ENCODE measurements around the gene ZBTB16. TPM values are rescaled to one million over a fixed set of nuclear protein-coding genes. Genes with fewer than 3 reads are reported as not detected.

The ZBTB16 gene
- polyA plus RNA-seq, 3 donors: 4.1 to 12.3 (median 8.3) TPM

- H3K4me1 ChIP-seq (ENCODE audit: control insufficient read depth in 1 of 2, insufficient read depth in 2 of 2, low read length in 2 of 2): peaks cover 63 to 89% of the 10 kb centered on the region in 2 donors
- peak overlapping the region; percentile 12 for H3K9ac ChIP-seq (ENCODE audit: insufficient read depth, low read length, poor library complexity, severe bottlenecking)
- 96% methylated on average over 7 of the region's 7 CpGs for WGBS (ENCODE audit: insufficient coverage)
- no peak for TF ChIP-seq CTCF (IDR thresholded peaks at IDR 0.05)
- intact Hi-C loops (cut with micrococcal nuclease): no loop called here
- DNase-seq: no peak
- peak overlapping the region in 1 of 2 donors; percentile 75 for H3K27ac ChIP-seq (ENCODE audit: low read depth in 1 of 2, low read length in 2 of 2)
- no peaks in the 10 kb centered on the region for H3K36me3 ChIP-seq (replicated peaks in 1 of 2; ENCODE audit: control insufficient read depth in 1 of 2, insufficient read depth in 2 of 2, low read length in 2 of 2)
- peaks cover 0 to 4% (median 1%) of the 10 kb centered on the region in 7 donors for H3K9me3 Mint-ChIP-seq
- H3K4me3 ChIP-seq (replicated peaks in 1 of 3; ENCODE audit: low read depth in 2 of 3, low read length in 3 of 3): no peak overlapping the region
- no peak overlapping the region for H2AFZ ChIP-seq (ENCODE audit: insufficient read depth, low read depth, low read length, poor library complexity, severe bottlenecking)
- H3K4me3 Mint-ChIP-seq: no peak overlapping the region
- H3K27ac Mint-ChIP-seq: peak overlapping the region in 5 of 7 donors; percentile 16 to 90 (median 66)
- no peaks in the 10 kb centered on the region for H3K79me2 ChIP-seq (ENCODE audit: insufficient read depth, low read length)
- H4K20me1 ChIP-seq (ENCODE audit: insufficient read depth, low read length): no peaks in the 10 kb centered on the region
- peaks cover 6 to 9% (median 6%) of the 10 kb centered on the region in 3 donors for H3K27me3 Mint-ChIP-seq (ENCODE audit: low read depth in 3 of 3)
- H3K27me3 ChIP-seq (ENCODE audit: control insufficient read depth in 2 of 2, insufficient read depth in 2 of 2, low read length in 2 of 2): no peaks in the 10 kb centered on the region
- H3K4me2 ChIP-seq (replicated peaks; ENCODE audit: extremely low read depth, low read length, poor library complexity, severe bottlenecking): no peak overlapping the region
- H3K9me3 ChIP-seq (replicated peaks in 1 of 2; ENCODE audit: control insufficient read depth in 1 of 2, insufficient read depth in 1 of 2, low read length in 2 of 2): no peaks in the 10 kb centered on the region
- peaks cover 94% of the 10 kb centered on the region for H3K4me1 Mint-ChIP-seq
- peaks cover 16% of the 10 kb centered on the region in 2 donors for H3K36me3 Mint-ChIP-seq
Observed at GRCh38 chr11:114165326-114166230, 106.1 kb downstream of the ZBTB16 start.

GRCh38 chr11:114166362-114166761 lies 106.9 kb downstream of the ZBTB16 start:
- no peaks in the 10 kb centered on the region for H3K9me3 ChIP-seq (replicated peaks in 1 of 2; ENCODE audit: control insufficient read depth in 1 of 2, insufficient read depth in 1 of 2, low read length in 2 of 2)
- no peaks in the 10 kb centered on the region for H3K27me3 ChIP-seq (ENCODE audit: control insufficient read depth in 2 of 2, insufficient read depth in 2 of 2, low read length in 2 of 2)
- peaks cover 86% of the 10 kb centered on the region for H3K4me1 Mint-ChIP-seq
- intact Hi-C loops (cut with micrococcal nuclease): no loop called here
- H3K27ac Mint-ChIP-seq: no peak overlapping the region
- no peak for TF ChIP-seq CTCF (IDR thresholded peaks at IDR 0.05)
- H3K4me2 ChIP-seq (replicated peaks; ENCODE audit: extremely low read depth, low read length, poor library complexity, severe bottlenecking): no peak overlapping the region
- H3K36me3 Mint-ChIP-seq: peaks cover 15% of the 10 kb centered on the region in 2 donors
- no peak overlapping the region for H3K27ac ChIP-seq (ENCODE audit: low read depth in 1 of 2, low read length in 2 of 2)
- no peaks in the 10 kb centered on the region for H3K36me3 ChIP-seq (replicated peaks in 1 of 2; ENCODE audit: control insufficient read depth in 1 of 2, insufficient read depth in 2 of 2, low read length in 2 of 2)
- WGBS (ENCODE audit: insufficient coverage): no CpG with 5 or more reads among the region's 4 CpGs
- no peak for DNase-seq
- H3K4me3 Mint-ChIP-seq: peak overlapping the region in 1 of 2 donors; percentile 61
- no peak overlapping the region for H3K4me3 ChIP-seq (replicated peaks in 1 of 3; ENCODE audit: low read depth in 2 of 3, low read length in 3 of 3)
- H3K4me1 ChIP-seq (ENCODE audit: control insufficient read depth in 1 of 2, insufficient read depth in 2 of 2, low read length in 2 of 2): peaks cover 56 to 82% of the 10 kb centered on the region in 2 donors
- peaks cover 6 to 9% (median 6%) of the 10 kb centered on the region in 3 donors for H3K27me3 Mint-ChIP-seq (ENCODE audit: low read depth in 3 of 3)
- H3K9me3 Mint-ChIP-seq: peaks cover 0 to 4% (median 0%) of the 10 kb centered on the region in 7 donors
- no peaks in the 10 kb centered on the region for H4K20me1 ChIP-seq (ENCODE audit: insufficient read depth, low read length)
- no peak overlapping the region for H3K9ac ChIP-seq (ENCODE audit: insufficient read depth, low read length, poor library complexity, severe bottlenecking)
- no peaks in the 10 kb centered on the region for H3K79me2 ChIP-seq (ENCODE audit: insufficient read depth, low read length)
- H2AFZ ChIP-seq (ENCODE audit: insufficient read depth, low read depth, low read length, poor library complexity, severe bottlenecking): no peak overlapping the region
